Central memory CD8-positive, alpha-beta T cell (primary cell): ENCODE data around the gene HAND2.

ENCODE experiments used
- ATAC-seq: fragments of 150-1000 bp; cut with Tn5 transposase; replicated peaks from 2 replicates; pipeline ENCODE4 v1.10.0; 2022; ENCODE audit warnings: mild to moderate bottlenecking, moderate FRiP score, moderate number of reproducible peaks; ENCODE audit not compliant: poor library complexity, severe bottlenecking; ENCODE audit errors: extremely low read depth
- DNase-seq, 2 donors: peaks; one replicate each; pipeline ENCODE4 v3.0.0; 2021; ENCODE audit warnings: low spot score in 2 of 2
- H3K27ac Mint-ChIP-seq: one replicate; pipeline ENCODE4 v1.8.0; 2022; ENCODE audit warnings: low read depth, mild to moderate bottlenecking, moderate library complexity, mixed read lengths
- H3K27me3 Mint-ChIP-seq: one replicate; pipeline ENCODE4 v1.8.0; 2022; ENCODE audit warnings: mixed read lengths
- H3K36me3 Mint-ChIP-seq: one replicate; pipeline ENCODE4 v1.8.0; 2022; ENCODE audit warnings: mild to moderate bottlenecking, moderate library complexity, mixed read lengths; ENCODE audit not compliant: insufficient read depth
- H3K4me1 Mint-ChIP-seq: one replicate; pipeline ENCODE4 v1.8.0; 2022; ENCODE audit warnings: mixed read lengths
- H3K4me3 Mint-ChIP-seq: one replicate; pipeline ENCODE4 v1.8.0; 2022; ENCODE audit warnings: mild to moderate bottlenecking, moderate library complexity, mixed read lengths
- H3K9me3 Mint-ChIP-seq: one replicate; pipeline ENCODE4 v1.8.0; 2022; ENCODE audit warnings: mixed read lengths

HAND2 gene

DNA sequence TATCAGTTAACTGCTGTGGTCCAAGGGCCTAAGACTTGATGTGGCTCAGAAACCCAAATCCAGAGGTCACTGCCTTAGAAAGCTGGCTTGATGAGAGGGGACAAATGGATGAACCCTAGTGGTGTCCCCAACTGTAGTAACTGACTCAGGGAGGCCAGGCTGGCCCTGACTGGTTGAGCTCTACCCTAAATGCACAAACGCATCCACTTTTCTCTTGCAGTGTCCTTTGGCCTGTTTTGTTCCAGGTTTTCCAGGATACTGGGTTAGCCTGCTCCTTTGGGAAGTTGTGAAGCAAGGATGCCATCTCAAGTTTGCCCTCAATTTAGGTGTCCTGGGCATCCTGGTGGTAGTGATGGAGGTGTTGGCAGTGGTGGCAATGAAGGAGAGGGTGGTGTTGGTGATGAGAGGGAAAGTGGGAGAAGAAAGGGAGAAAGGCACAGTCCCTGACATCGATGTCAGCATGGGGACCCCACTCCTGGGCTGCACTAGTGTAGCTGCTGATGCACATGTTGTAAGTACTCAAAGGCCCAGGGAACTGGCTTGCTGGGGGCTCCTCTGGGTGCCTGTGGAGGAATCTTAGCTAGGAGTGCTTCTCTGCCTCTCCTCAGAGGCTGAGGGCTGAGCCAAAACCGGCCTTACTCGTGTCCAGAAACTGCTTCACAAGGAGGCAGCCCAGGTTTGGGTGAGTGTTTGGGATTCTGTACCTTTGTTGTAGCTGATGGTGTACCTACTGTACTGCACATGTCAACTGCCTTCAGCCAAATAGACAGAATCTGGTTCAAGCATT, 2.9 kb upstream of the HAND2 start:
- H3K4me1 Mint-ChIP-seq = peaks cover 20% of the 10 kb centered on the region
- no peak overlapping the region for H3K4me3 Mint-ChIP-seq
- ATAC-seq = no peak
- no peaks in the 10 kb centered on the region for H3K36me3 Mint-ChIP-seq
- no peak for DNase-seq
- H3K27ac Mint-ChIP-seq = no peak overlapping the region
- H3K27me3 Mint-ChIP-seq = peaks cover 96% of the 10 kb centered on the region
- no peaks in the 10 kb centered on the region for H3K9me3 Mint-ChIP-seq

DNA sequence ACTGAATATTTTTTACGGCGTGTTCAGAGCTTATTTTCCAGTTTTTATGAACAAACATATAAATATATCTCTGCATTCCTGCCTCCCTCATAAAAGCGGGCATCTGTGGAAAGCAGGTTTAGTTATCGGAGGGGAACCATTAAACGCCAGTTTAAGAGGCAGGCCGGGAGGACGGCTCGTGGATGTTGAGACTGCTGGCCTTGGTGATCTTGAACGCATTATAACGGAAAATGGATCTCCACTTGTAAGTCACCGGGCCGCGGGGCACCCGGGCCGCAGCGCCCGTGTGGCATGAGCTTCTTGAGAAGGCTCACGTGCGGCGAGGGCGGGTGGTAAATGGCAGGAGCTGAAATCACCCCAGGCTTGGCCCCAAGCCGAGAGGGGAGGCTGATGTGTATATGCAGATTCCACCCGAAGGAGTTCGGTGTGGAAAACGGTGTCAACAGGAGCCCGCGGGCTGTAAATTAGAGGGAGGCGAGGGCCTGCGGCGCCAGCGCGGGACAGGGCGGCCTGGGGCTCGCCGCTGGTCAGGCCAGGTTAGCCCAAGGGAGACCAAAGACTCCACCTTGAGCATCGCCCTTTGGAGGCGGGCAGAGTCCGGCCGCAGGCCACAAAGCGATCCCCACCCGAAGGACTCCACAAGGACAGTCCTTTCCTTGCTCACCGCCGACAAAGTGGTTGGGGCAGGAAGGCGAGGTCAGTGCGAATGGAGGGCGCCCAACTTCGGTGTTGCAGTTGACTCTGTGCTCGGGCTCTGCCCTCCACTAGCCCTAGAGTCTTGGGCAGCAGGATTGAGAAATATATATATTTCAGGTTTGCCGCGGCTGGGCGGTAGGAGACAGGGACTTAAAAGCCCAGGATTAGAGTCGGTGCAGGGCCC, 1.3 kb upstream of the HAND2 start:
- no peaks in the 10 kb centered on the region for H3K9me3 Mint-ChIP-seq
- DNase-seq (no peak), ATAC-seq (no peak)
- no peak overlapping the region for H3K4me3 Mint-ChIP-seq
- H3K27me3 Mint-ChIP-seq = peaks cover 97% of the 10 kb centered on the region
- H3K4me1 Mint-ChIP-seq = peaks cover 13% of the 10 kb centered on the region
- H3K27ac Mint-ChIP-seq = no peak overlapping the region
- peaks cover 4% of the 10 kb centered on the region for H3K36me3 Mint-ChIP-seq

DNA sequence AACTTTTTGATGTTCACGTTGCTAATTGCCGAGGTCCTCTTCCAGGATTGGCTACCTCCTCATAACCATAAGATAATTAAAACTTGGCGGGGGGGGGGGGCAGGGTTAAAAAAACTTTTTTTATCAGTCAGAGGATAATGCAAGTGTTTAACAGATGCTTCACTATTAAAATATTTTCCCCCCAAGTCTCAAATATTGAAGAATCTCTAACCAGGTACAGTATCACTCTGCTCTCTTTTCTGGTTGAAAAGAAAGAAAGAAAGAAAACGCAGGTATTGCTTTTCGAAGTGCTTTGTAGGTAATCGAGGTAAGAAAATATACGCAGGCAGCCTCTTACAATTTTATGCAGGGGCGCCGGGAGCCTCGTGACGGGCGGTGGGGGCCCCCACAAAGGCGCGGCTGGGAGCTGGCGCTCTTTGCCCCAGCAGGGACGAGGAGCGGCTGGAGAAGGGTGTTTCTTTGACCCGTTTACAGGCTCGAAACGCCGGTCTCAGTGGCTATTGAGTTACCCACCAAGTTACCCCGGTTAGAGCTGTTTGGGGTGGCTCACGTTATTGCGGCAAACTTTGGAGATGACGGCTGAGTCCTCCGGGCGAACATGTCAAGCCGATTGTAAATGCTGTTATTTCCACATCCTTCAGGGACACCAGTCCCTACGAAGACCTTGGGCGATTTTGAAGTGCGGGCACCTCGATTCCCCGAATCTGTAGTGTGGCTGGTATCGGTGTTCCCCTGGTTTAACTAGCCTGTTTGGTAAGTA, 477 bp upstream of the HAND2 start:
- H3K9me3 Mint-ChIP-seq = no peaks in the 10 kb centered on the region
- no peak for DNase-seq
- peaks cover 97% of the 10 kb centered on the region for H3K27me3 Mint-ChIP-seq
- ATAC-seq = no peak
- peaks cover 13% of the 10 kb centered on the region for H3K4me1 Mint-ChIP-seq
- peak overlapping the region; percentile 43 for H3K4me3 Mint-ChIP-seq
- H3K36me3 Mint-ChIP-seq = peaks cover 4% of the 10 kb centered on the region
- H3K27ac Mint-ChIP-seq = no peak overlapping the region

DNA sequence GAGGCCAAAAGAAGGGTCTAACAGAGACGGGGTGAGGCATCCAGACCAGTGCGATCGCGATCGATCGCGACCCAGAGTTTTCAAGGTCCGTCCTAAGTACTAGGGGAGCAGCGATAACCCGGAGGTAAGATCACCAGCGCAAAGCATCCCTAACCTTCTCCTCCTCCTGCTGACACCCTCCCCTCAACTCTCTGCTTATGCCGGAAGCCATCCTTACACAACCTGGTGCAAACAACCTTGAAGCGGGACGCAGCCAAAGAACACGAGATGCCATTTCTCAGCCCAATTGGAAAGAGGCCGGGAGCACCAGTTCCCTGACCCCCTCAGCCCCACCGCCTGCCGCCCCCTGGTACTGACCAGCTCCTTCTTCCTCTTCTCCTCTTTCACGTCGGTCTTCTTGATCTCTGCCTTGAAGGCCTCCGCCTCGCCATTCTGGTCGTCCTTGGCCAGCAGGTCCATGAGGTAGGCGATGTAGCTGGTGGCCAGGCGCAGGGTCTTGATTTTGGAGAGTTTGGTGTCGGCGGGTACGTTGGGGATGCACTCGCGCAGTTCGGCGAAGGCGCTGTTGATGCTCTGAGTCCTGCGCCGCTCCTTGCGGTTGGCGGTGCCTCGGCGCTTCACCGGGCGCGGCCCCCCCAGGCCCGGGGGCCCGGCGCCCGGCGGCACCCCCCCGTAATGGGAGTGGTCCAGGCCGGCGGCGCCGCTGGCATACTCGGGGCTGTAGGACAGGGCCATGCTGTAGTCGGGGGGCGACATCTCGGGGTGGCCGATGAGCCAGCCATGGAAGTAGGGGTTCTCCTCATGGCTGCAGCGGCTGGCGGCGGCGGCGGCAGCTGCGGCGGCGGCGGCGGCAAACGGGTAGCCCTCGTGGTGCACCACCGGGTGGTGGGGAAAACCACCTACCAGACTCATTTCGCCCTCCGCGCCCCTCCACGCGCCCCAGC, 1.4 kb downstream of the HAND2 start:
- ATAC-seq = no peak
- H3K9me3 Mint-ChIP-seq = no peaks in the 10 kb centered on the region
- H3K4me1 Mint-ChIP-seq = peaks cover 13% of the 10 kb centered on the region
- peak overlapping the region; percentile 46 for H3K4me3 Mint-ChIP-seq
- DNase-seq = no peak
- peaks cover 97% of the 10 kb centered on the region for H3K27me3 Mint-ChIP-seq
- H3K27ac Mint-ChIP-seq = peak overlapping the region; percentile 63
- peaks cover 8% of the 10 kb centered on the region for H3K36me3 Mint-ChIP-seq

DNA sequence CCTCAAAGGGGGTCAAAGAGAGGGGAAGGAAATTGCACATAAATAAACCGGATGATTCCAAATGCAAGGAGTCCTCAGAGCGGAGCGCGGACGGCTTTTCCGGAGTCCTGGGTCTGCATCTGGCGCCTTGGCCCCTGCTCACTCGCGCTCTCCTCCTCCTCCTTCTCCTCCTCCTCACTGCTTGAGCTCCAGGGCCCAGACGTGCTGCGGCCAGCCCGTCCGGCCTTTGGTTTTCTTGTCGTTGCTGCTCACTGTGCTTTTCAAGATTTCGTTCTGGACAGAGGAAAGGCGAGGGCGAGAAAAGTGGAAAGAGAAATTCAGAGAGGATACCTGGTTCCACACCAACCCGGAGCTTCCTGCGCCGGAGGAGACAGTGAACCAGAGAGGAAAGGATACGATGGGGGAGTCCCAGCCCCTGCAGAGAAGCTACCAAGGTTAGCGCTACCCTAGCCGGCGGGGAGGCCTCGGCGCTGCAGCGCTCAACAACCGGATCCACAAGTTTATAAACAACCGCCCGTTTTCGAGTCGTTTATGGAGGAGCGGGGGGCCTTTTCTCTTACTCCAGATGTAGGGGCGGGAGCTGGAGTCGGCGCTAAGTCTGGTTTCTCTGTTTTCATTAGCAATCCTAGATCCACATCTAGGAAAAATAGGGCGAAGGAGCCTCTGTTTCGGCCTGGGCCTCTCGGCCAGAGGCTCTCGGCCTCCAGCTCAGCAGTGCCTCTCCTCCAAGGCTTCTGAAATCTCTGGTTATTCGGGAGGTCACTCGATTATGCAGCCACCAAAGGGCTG, 2.7 kb downstream of the HAND2 start:
- peaks cover 18% of the 10 kb centered on the region for H3K4me1 Mint-ChIP-seq
- H3K36me3 Mint-ChIP-seq = peaks cover 13% of the 10 kb centered on the region
- H3K27ac Mint-ChIP-seq = peak overlapping the region; percentile 55
- ATAC-seq (no peak), DNase-seq (no peak)
- no peak overlapping the region for H3K4me3 Mint-ChIP-seq
- H3K27me3 Mint-ChIP-seq = peaks cover 97% of the 10 kb centered on the region
- no peaks in the 10 kb centered on the region for H3K9me3 Mint-ChIP-seq

DNA sequence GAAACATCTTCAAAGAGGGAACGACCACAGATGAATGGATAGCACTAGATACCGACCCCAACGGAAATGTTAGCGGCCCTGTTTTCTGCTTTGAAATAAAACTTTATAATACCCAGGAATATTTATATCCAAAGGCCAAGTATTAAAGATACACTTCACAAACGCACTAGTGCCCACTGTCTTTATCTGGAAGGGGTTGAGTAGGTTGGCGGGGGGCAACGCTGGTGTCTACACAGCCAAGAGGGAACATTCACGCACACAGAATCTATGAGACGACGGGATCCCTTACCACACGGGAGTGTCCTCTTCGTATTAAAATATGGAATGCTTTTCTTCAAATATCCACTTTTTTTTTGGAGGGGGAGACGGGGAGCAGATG, 3.3 kb downstream of the HAND2 start:
- Mint-ChIP-seq H3K4me3 (no peak overlapping the region), H3K4me1 (peaks cover 18% of the 10 kb centered on the region), H3K36me3 (peaks cover 14% of the 10 kb centered on the region), H3K27ac (peak overlapping the region; percentile 55), H3K9me3 (no peaks in the 10 kb centered on the region), H3K27me3 (peaks cover 97% of the 10 kb centered on the region)
- ATAC-seq = no peak
- DNase-seq = no peak

DNA sequence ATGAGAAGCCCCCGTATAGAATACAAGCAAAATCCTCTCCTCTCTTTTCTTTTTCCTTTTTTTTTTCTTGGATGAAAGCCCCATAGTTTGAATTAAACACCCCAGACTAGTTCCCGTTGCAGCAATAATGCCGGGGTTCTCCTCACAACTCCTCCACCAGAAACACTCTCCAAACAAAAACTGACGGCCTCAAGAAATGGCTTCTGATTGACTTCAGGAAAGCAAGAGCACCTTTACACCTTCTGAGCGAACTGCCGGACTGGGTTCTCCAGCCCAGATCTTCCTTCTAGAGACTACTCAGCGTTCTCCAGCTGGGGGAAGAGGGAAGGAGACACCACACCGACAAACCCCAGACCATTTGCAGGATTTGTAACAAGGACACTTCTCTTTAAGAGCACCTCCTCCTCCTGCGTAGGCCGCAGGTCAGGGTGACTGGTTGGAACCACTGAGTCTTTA, 4.0 kb downstream of the HAND2 start:
- ATAC-seq (no peak), DNase-seq (no peak)
- Mint-ChIP-seq H3K27me3 (peaks cover 97% of the 10 kb centered on the region), H3K36me3 (peaks cover 14% of the 10 kb centered on the region), H3K27ac (no peak overlapping the region), H3K4me1 (peaks cover 21% of the 10 kb centered on the region), H3K4me3 (no peak overlapping the region), H3K9me3 (no peaks in the 10 kb centered on the region)

DNA sequence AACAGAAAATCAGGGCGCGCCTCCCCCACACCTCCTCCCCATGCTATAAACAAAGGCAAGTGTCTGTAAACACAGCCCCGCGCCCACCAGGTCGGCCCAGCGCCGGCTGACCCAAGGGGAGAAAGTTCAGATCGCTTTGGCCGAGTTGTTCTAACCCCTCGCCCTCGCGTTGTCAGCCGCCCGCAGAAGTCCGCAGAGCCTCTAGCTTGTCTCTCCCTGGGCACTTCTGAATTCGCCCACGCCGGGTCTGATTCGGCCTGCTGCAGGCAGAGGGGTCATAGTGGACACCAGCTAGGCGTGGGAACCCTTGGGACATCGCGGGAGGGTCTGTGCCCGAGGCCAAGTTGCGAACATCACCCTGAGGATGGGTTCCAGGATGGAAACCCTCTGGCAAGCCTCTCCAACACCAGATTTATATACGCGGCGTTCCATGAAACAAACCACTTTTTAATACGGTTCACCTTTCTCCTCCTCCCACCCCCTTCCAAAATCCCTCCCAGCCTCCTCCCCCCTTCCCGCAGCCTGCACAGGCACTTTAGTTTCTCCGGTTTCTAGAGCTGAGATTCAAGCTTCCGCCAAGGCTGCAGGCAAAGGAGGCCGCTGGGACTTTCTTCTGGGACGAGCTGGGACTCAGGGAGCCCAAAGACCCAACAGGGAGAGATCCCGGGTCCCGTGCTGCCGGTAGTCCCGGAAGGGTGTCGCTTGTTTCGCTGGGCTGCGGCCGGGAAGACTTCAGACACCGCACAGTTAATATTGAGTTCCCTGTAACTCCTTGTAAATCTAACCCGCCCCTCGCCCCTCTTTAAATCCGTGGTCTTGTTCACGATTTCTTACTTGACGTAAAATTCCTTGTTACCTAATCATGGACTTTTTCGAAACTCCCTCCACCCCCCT, 4.7 kb downstream of the HAND2 start:
- DNase-seq (no peak), ATAC-seq (no peak)
- Mint-ChIP-seq H3K27ac (no peak overlapping the region), H3K4me1 (peaks cover 24% of the 10 kb centered on the region), H3K9me3 (no peaks in the 10 kb centered on the region), H3K27me3 (peaks cover 97% of the 10 kb centered on the region), H3K4me3 (no peak overlapping the region), H3K36me3 (peaks cover 14% of the 10 kb centered on the region)

DNA sequence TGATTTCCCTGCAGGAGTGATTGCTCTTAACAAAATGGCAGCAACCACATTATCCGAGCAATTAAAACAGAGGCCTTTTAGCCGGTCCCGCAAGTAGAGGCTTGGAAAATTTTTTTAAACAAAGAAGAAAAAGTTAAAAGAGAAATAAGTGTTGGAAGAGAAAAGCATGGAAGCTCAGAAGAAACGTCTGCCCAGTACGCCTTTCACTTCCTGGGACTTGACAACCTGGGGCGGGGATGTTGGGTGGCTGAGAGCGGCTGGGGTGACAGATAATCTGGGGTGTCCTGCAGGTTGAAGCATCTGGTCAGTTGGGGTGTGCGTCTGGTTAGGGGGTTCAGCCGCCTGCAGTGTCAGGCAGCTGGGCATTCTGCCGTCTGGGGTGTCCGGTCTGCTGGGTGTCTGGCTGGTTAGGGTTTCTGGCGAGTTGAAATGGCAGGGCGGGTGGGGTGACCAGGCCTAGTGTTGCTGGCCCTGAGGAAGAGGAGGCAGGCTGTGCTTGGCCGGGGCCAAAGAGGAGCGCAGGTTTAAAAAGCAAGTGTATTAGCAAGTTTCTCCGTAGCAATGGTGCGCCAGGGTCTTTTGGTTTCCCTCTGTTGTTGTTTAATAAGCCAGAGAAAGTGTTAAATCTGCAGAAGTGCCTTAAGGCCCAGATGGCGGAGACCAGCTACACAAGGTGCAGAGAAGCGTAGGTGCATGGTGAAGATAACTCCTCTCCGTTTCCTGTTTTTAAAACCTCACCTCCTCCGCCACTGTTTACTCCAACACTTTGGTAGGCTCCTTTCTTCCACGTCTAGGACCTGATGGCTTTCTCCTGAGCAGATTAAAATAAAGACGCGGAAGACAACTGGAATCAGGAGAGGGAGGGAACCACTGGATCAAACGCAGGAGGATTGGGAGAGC, 5.6 kb downstream of the HAND2 start:
- no peak overlapping the region for H3K4me3 Mint-ChIP-seq
- DNase-seq (no peak), ATAC-seq (no peak)
- no peaks in the 10 kb centered on the region for H3K9me3 Mint-ChIP-seq
- peaks cover 19% of the 10 kb centered on the region for H3K4me1 Mint-ChIP-seq
- peaks cover 97% of the 10 kb centered on the region for H3K27me3 Mint-ChIP-seq
- H3K36me3 Mint-ChIP-seq = peaks cover 14% of the 10 kb centered on the region
- H3K27ac Mint-ChIP-seq = no peak overlapping the region

DNA sequence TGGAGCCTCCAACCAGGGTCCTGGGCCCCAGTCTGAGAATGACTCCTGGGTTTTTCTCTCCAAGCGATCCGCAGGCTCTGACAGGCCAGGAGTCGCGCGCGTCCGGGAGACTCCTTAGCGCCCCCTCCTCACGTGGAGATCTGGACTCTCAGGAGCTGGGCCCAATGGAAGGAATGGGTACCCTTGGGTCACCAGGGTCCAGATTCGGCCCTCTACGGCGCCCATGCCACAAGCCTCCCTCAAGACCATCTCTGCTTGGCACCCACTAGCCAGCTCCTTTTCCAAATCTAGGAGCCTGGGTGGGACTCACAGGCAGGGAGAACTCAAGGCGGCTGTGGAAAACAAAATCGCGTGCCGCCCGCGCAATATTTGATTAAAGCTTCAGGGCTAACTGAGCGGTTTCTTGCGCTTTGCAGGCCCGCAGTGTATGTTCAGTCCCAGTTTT, 7.1 kb downstream of the HAND2 start:
- Mint-ChIP-seq H3K4me3 (peak overlapping the region; percentile 25), H3K9me3 (no peaks in the 10 kb centered on the region), H3K27ac (peak overlapping the region; percentile 88), H3K4me1 (peaks cover 16% of the 10 kb centered on the region), H3K27me3 (peaks cover 96% of the 10 kb centered on the region), H3K36me3 (peaks cover 14% of the 10 kb centered on the region)
- ATAC-seq = no peak
- no peak for DNase-seq
